ENCODE measurements around the gene AKAIN1.

GRCh38 chr18:5155907-5156287, 41.2 kb downstream of the AKAIN1 start:
- TF ChIP-seq, protein P1, sequence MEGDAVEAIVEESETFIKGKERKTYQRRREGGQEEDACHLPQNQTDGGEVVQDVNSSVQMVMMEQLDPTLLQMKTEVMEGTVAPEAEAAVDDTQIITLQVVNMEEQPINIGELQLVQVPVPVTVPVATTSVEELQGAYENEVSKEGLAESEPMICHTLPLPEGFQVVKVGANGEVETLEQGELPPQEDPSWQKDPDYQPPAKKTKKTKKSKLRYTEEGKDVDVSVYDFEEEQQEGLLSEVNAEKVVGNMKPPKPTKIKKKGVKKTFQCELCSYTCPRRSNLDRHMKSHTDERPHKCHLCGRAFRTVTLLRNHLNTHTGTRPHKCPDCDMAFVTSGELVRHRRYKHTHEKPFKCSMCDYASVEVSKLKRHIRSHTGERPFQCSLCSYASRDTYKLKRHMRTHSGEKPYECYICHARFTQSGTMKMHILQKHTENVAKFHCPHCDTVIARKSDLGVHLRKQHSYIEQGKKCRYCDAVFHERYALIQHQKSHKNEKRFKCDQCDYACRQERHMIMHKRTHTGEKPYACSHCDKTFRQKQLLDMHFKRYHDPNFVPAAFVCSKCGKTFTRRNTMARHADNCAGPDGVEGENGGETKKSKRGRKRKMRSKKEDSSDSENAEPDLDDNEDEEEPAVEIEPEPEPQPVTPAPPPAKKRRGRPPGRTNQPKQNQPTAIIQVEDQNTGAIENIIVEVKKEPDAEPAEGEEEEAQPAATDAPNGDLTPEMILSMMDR (conservative IDR thresholded peaks at IDR 0.05; ENCODE audit: low read depth in 2 of 2), result no peak
- no peak for TF ChIP-seq EZH2 (IDR thresholded peaks at IDR 0.05; ENCODE audit: low read depth, unreplicated experiment)
- TF ChIP-seq JUNB (IDR thresholded peaks at IDR 0.05; ENCODE audit: unreplicated experiment), result no peak
- TF ChIP-seq EZH2phosphoT487 (IDR thresholded peaks at IDR 0.05; ENCODE audit: unreplicated experiment), result no peak

Measured in GM23338 (cell line).